Gastrocnemius medialis (tissue), 4 donors: ENCODE measurements around the gene IFITM10. TPM values are rescaled to one million over a fixed set of nuclear protein-coding genes. Genes with fewer than 3 reads are reported as not detected.

Experiments used
- ATAC-seq, 2 donors: fragments of 150-250 bp; one replicate each; pipeline ENCODE4 v1.9.1; 2016
- DNase-seq, 2 donors: peaks; one replicate each; pipeline ENCODE4 v3.0.0-alpha.2; 2019
- H3K27ac ChIP-seq, 4 donors: fragments of 200-600 bp; sonication (generic); 1 replicate in 1 of 4; 2 replicates in 3 of 4; pipeline ENCODE4 v1.5.1; 2016 to 2018; ENCODE audit warnings: mild to moderate bottlenecking in 2 of 4, moderate library complexity in 1 of 4
- H3K27me3 ChIP-seq, 3 donors: fragments of 200-600 bp; sonication (generic) in 2 of 3; 1 replicate in 1 of 3; 2 replicates in 2 of 3; pipeline versions ENCODE4 v1.5.1 to v1.6.0; 2016 to 2019; ENCODE audit warnings: mild to moderate bottlenecking in 1 of 3, moderate library complexity in 1 of 3
- H3K36me3 ChIP-seq, 2 donors: fragments of 200-600 bp; sonication (generic) in 1 of 2; one replicate each; pipeline ENCODE4 v1.5.1; 2017 to 2018
- H3K4me1 ChIP-seq, 2 donors: fragments of 200-600 bp; sonication (generic) in 1 of 2; one replicate each; pipeline ENCODE4 v1.5.1; 2016 to 2017; ENCODE audit warnings: mild to moderate bottlenecking in 2 of 2
- H3K4me3 ChIP-seq, 4 donors: fragments of 200-600 bp; sonication (generic) in 3 of 4; 1 replicate in 1 of 4; 2 replicates in 3 of 4; pipeline ENCODE4 v1.5.1; 2016 to 2019; ENCODE audit warnings: mild to moderate bottlenecking in 2 of 4
- H3K9me3 ChIP-seq, 3 donors: fragments of 200-600 bp; sonication (generic) in 2 of 3; 1 replicate in 1 of 3; 2 replicates in 2 of 3; pipeline ENCODE4 v1.5.1; 2016 to 2019
- CTCF ChIP-seq, 5 experiments: fragments of 450-650 bp in 3 of 5; fragments of 200-600 bp in 2 of 5; sonication (generic) in 2 of 5; IDR thresholded peaks in 4 of 5; conservative IDR thresholded peaks in 1 of 5; 1 replicate in 4 of 5; 2 replicates in 1 of 5; pipeline ENCODE4 v1.5.1; 2016 to 2019; ENCODE audit warnings: antibody characterized with exemption in 5 of 5, mild to moderate bottlenecking in 3 of 5, moderate library complexity in 3 of 5
- POLR2A ChIP-seq, 2 donors: fragments of 450-650 bp; IDR thresholded peaks; one replicate each; pipeline ENCODE4 v1.6.1; 2017; ENCODE audit warnings: antibody characterized with exemption in 2 of 2, mild to moderate bottlenecking in 2 of 2, moderate library complexity in 2 of 2
- in situ Hi-C, 4 donors: fragments of 200-750 bp; cut with MboI; loops; one replicate each; pipeline versions ENCODE4 v1.15.0 to v1.8.0; 2017; ENCODE audit warnings: low sequenced_read_pairs in 4 of 4
- intact Hi-C: fragments of 100-400 bp; cut with DNase I; formaldehyde crosslinking; loops from one replicate; pipeline ENCODE4 v1.15.1; 2023; ENCODE audit warnings: low total_unique reads
- total RNA-seq, 4 donors: library from RNA; depleted of rRNA; stranded (reverse); fragments of >200 nt; gene quantifications; one replicate each; pipeline versions ENCODE4 v1.1.0 to v1.2.3, GENCODE V29; 2016

The IFITM10 gene
- total RNA-seq, 4 donors from 2014 or later: 1.1 to 7.2 (median 4.9) TPM

DNA sequence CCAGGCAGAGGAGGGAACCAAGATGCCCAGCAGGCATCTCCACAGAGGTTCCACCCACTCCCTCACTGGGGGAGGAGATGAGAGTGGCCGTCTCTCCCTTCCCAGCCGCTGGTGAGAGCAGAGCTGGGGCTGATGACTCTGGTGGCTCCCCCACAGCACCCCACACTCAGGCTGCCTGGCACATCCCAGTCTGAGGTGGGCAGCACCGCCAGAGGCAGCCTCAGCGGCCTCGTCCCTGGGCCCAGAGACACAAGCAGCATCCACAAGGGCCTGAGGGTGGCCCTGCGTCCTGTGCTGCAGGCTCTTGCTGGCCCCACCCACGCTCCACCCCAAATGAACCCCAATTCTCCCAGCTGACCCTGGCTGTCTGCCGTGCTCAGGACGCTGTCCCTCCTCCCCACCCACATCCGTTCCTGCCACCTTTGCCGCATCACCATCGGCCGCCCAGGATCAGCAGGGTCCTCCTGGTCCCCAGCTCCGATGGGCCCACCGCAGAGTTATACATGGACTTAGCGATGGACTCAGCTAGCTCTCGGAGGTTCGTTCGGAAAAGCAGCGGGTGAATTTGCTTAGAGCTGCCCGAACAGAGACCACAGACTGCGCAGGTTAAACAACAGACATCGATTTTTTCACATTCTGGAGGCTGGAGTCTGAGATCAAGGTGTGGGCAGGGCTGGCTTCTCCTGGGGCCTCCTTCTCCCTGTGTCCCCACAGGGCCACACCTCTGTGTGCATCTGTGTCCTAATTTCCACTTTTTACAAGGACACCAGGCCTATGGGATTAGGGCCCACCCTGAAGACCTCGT, 33.5 kb upstream of the IFITM10 start:
- no peak for ATAC-seq

DNA sequence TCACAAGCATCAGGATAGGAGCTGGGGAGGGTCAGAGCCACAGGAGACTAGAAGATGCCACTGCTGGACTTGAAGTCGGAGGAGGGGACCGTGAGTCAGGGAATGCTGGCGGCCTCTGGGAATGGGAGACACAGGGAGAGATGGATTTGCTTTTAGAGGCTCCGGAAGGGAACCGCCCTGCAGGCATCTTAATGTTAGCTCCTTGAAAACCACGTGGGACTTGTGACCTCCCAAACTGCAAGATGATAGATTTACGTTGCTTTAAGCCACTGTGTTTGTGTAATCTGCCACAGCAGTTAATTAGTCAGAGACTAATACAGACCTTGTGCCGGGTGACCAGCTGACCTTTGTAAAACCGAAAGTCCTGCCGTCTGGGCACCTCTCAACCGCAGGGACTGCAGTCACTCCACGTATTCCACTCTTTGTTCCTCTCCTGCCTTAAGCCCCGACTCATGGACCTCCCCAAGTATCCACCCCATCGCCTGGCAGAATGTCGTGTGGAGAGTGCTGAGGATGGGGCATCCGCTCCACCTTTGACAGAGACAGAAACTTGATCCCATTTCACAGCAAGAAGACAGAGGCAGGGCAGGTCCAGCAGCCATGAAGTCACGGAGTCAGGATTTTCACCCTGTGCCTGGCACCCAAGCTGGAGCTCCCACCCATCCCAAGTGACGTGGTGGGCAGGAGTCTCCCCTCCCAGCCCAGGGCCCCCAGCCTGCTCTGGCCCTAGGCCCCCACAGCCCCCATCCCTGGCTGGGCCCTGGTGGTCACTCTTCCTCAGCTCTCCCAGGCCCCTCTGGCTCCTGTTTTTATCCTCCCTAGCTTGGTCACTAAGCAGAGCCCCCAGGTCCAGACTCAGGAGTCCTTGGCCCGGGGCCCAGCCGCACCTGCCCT, 32.7 kb upstream of the IFITM10 start:
- in situ Hi-C loops (no loop called here), intact Hi-C loops (no loop called here)
- Histone ChIP-seq H3K4me1 (no peaks in the 10 kb centered on the region), H3K27me3 (no peaks in the 10 kb centered on the region), H3K4me3 (no peak overlapping the region), H3K36me3 (no peaks in the 10 kb centered on the region), H3K27ac (no peak overlapping the region), H3K9me3 (no peaks in the 10 kb centered on the region)
- ATAC-seq (no peak), DNase-seq (no peak)
- TF ChIP-seq POLR2A (IDR thresholded peaks at IDR 0.05) (no peak), CTCF (IDR thresholded peaks at IDR 0.05 in 4 of 5, conservative IDR thresholded peaks at IDR 0.05 in 1 of 5) (no peak)

More for the DNA sequence above, 33.5 kb upstream of the IFITM10 start:
- Histone ChIP-seq H3K4me3 (no peak overlapping the region), H3K9me3 (no peaks in the 10 kb centered on the region), H3K36me3 (no peaks in the 10 kb centered on the region), H3K27me3 (no peaks in the 10 kb centered on the region), H3K4me1 (no peaks in the 10 kb centered on the region), H3K27ac (no peak overlapping the region)
- TF ChIP-seq CTCF (IDR thresholded peaks at IDR 0.05 in 4 of 5, conservative IDR thresholded peaks at IDR 0.05 in 1 of 5) (no peak), POLR2A (IDR thresholded peaks at IDR 0.05) (no peak)
- in situ Hi-C loops (no loop called here), intact Hi-C loops (no loop called here)
- no peak for DNase-seq

DNA sequence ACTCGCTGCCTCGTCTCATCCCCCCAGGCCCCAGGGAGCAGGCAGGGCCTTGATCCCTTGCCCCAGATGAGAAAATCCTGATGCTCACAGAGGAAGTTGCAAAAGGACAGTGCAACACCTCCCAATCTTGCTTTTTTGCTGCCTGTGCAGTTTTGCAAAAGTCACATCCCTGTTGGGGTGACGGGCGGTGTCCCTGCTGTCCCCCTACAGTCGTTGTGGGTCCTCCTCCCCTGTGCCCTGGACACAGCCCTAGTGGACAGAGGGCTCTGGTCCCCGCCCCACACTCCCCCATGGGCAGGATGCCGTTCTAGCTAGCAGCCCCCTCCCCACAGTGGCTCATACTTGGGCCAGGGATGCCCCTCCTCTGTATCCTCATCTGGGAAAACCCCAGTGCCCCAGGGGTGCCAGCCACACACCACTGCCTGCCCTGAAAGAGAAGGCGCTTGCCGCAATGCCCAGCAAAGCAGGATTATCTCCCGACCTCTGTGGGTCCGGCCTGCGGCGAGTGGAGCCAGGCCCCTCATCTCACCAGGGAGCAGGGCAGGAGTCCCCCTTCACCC, 31.7 kb upstream of the IFITM10 start:
- in situ Hi-C loops: no loop called here
- no peak for DNase-seq

GRCh38 chr11:1781593-1781975, 31.2 kb upstream of the IFITM10 start:
- Histone ChIP-seq H3K27me3 (no peaks in the 10 kb centered on the region), H3K9me3 (no peaks in the 10 kb centered on the region), H3K4me3 (no peak overlapping the region), H3K27ac (no peak overlapping the region), H3K4me1 (no peaks in the 10 kb centered on the region), H3K36me3 (no peaks in the 10 kb centered on the region)
- in situ Hi-C loops: no loop called here
- ATAC-seq (no peak), DNase-seq (no peak)
- TF ChIP-seq CTCF (IDR thresholded peaks at IDR 0.05 in 4 of 5, conservative IDR thresholded peaks at IDR 0.05 in 1 of 5) (no peak), POLR2A (IDR thresholded peaks at IDR 0.05) (no peak)
- intact Hi-C loops: no loop called here

More for the DNA sequence above, 31.7 kb upstream of the IFITM10 start:
- no peak overlapping the region for H3K4me3 ChIP-seq
- no peaks in the 10 kb centered on the region for H3K4me1 ChIP-seq
- no peak overlapping the region for H3K27ac ChIP-seq
- no peak for TF ChIP-seq CTCF (IDR thresholded peaks at IDR 0.05 in 4 of 5, conservative IDR thresholded peaks at IDR 0.05 in 1 of 5)
- TF ChIP-seq POLR2A (IDR thresholded peaks at IDR 0.05): no peak
- no peaks in the 10 kb centered on the region for H3K9me3 ChIP-seq
- intact Hi-C loops: no loop called here
- H3K36me3 ChIP-seq: no peaks in the 10 kb centered on the region
- ATAC-seq: no peak
- no peaks in the 10 kb centered on the region for H3K27me3 ChIP-seq
